IMR-90 (cell line): ENCODE data around the gene TM9SF4.

ENCODE experiments used
- CTCF ChIP-seq: conservative IDR thresholded peaks from 2 replicates; pipeline ENCODE4 v1.5.1; 2012; ENCODE audit warnings: mild to moderate bottlenecking, low read depth, low read length, improper control_type of control experiment
- ELK1 ChIP-seq: fragments of 150-350 bp; IDR thresholded peaks from 2 replicates; pipeline ENCODE4 v1.6.1; 2016; ENCODE audit warnings: low read depth, mild to moderate bottlenecking, low read length, moderate library complexity, borderline replicate concordance

- no peak for TF ChIP-seq CTCF
- TF ChIP-seq ELK1: no peak
Measured at GRCh38 chr20:32132911-32133549, 23.5 kb downstream of the TM9SF4 start.
